GM12891 (cell line): Measurements from ENCODE around the gene HS1BP3.

Source experiments
- DNase-seq: peaks from one replicate; pipeline ENCODE4 v3.0.0; 2011; ENCODE audit warnings: low spot score; ENCODE audit not compliant: insufficient read length
- FAIRE-seq: peaks from 2 replicates; lab custom pipeline; 2011; peaks lifted over from hg19 to GRCh38; lab: Jason Lieb, UNC
- PAX5 ChIP-seq: IDR thresholded peaks from 2 replicates; pipeline ENCODE4 v1.6.1; 2011; ENCODE audit warnings: low read length, moderate library complexity, mild to moderate bottlenecking; ENCODE audit not compliant: insufficient read depth, severe bottlenecking
- POLR2A ChIP-seq: IDR thresholded peaks from 2 replicates; pipeline ENCODE4 v1.6.1; 2011; ENCODE audit warnings: low read depth, low read length, control low read depth
- POLR2AphosphoS5 ChIP-seq: IDR thresholded peaks from 2 replicates; pipeline ENCODE4 v1.6.1; 2011; ENCODE audit warnings: low read depth, low read length, control low read depth
- POU2F2 ChIP-seq: IDR thresholded peaks from 2 replicates; pipeline ENCODE4 v1.6.1; 2011; ENCODE audit warnings: low read depth, mild to moderate bottlenecking, control low read depth, low read length, moderate library complexity
- SPI1 ChIP-seq: IDR thresholded peaks from 2 replicates; pipeline ENCODE4 v1.6.1; 2011; ENCODE audit warnings: low read depth, low read length, control low read depth
- TAF1 ChIP-seq: IDR thresholded peaks from 2 replicates; pipeline ENCODE4 v1.6.1; 2011; ENCODE audit warnings: low read depth, low read length, control low read depth

The HS1BP3 gene

GRCh38 chr2:20583425-20583881 lies 67.4 kb downstream of the HS1BP3 start:
- TF ChIP-seq PAX5 (no peak), TAF1 (no peak), SPI1 (no peak), POLR2A (no peak), POU2F2 (no peak)
- DNase-seq, result no peak
- no peak for FAIRE-seq

GRCh38 chr2:20582600-20583221 lies 68.2 kb downstream of the HS1BP3 start:
- no peak for TF ChIP-seq SPI1
- TF ChIP-seq POLR2AphosphoS5, result no peak
- TF ChIP-seq TAF1, result no peak
- TF ChIP-seq POLR2A, result no peak
- no peak for TF ChIP-seq POU2F2
- TF ChIP-seq PAX5, result no peak
- FAIRE-seq (no peak), DNase-seq (no peak)

GRCh38 chr2:20580690-20581437 lies 70.0 kb downstream of the HS1BP3 start:
- DNase-seq (no peak), FAIRE-seq (no peak)
- TF ChIP-seq POU2F2, result no peak
- no peak for TF ChIP-seq PAX5
- no peak for TF ChIP-seq SPI1

GRCh38 chr2:20579866-20580265 lies 71.0 kb downstream of the HS1BP3 start:
- DNase-seq (no peak), FAIRE-seq (no peak)
- TF ChIP-seq POLR2A (no peak), SPI1 (no peak), TAF1 (no peak), POU2F2 (no peak), POLR2AphosphoS5 (no peak), PAX5 (no peak)

- TF ChIP-seq TAF1 (no peak), POU2F2 (0 out of 2 replicates have a peak, but pooled peaks have one; percentile 23), PAX5 (peak; percentile 96), POLR2AphosphoS5 (no peak), SPI1 (peak; percentile 23; the same call in 1 of the 2 replicates), POLR2A (no peak)
- peak; percentile 84 for FAIRE-seq
Observed at GRCh38 chr2:20578895-20579825, 71.7 kb downstream of the HS1BP3 start.

GRCh38 chr2:20578266-20578894 lies 72.5 kb downstream of the HS1BP3 start:
- FAIRE-seq (no peak), DNase-seq (no peak)
- TF ChIP-seq TAF1, result 0 out of 2 replicates have a peak, but pooled peaks have one; percentile 16
- no peak for TF ChIP-seq POU2F2

More at GRCh38 chr2:20578895-20579825, 71.7 kb downstream of the HS1BP3 start:
- DNase-seq, result no peak

GRCh38 chr2:20577495-20578235 lies 73.2 kb downstream of the HS1BP3 start:
- no peak for TF ChIP-seq PAX5
- no peak for TF ChIP-seq TAF1
- TF ChIP-seq POU2F2, result no peak
- TF ChIP-seq SPI1, result no peak
- TF ChIP-seq POLR2A, result no peak
- TF ChIP-seq POLR2AphosphoS5, result no peak
- DNase-seq (no peak), FAIRE-seq (no peak)

- DNase-seq, result peak; percentile 47
- 0 out of 2 replicates have a peak, but pooled peaks have one; percentile 27 for TF ChIP-seq POU2F2
- no peak for TF ChIP-seq TAF1
- TF ChIP-seq SPI1, result no peak
- TF ChIP-seq POLR2A, result no peak
- TF ChIP-seq PAX5, result no peak
- TF ChIP-seq POLR2AphosphoS5, result 0 out of 2 replicates have a peak, but pooled peaks have one; percentile 24
- peak; percentile 91 for FAIRE-seq
Observed at GRCh38 chr2:20576598-20577115, 74.2 kb downstream of the HS1BP3 start.
